Activated CD8-positive, alpha-beta T cell treated with anti-CD3 and anti-CD28 coated beads for 36 hours (primary cell): ENCODE measurements around the gene PITRM1. TPM values are rescaled to one million over a fixed set of nuclear protein-coding genes. Genes with fewer than 3 reads are reported as not detected.

Experiments
- ATAC-seq: fragments of 200-7000 bp; cut with Tn5 transposase; one replicate; pipeline ENCODE4 v1.10.0; 2021; ENCODE audit warnings: mild to moderate bottlenecking, moderate library complexity
- CTCF ChIA-PET: fragments of 350-600 bp; sonication (Branson Sonifier 250); formaldehyde crosslinking; loops from one replicate; lab custom pipeline; 2021; ENCODE audit warnings: antibody characterized with exemption; lab: Charles Lee
- POLR2A ChIA-PET: fragments of 350-600 bp; sonication (Branson Sonifier 250); formaldehyde crosslinking; loops from one replicate; lab custom pipeline; 2021; ENCODE audit warnings: antibody characterized with exemption; lab: Charles Lee
- DNase-seq: peaks from one replicate; pipeline ENCODE4 v3.0.0-alpha.2; 2020
- H3K27ac Mint-ChIP-seq: one replicate; pipeline ENCODE4 v1.8.0; 2021; ENCODE audit warnings: mild to moderate bottlenecking, mixed read lengths
- H3K27me3 Mint-ChIP-seq: one replicate; pipeline ENCODE4 v1.8.0; 2021; ENCODE audit warnings: mixed read lengths
- H3K36me3 Mint-ChIP-seq: one replicate; pipeline ENCODE4 v1.8.0; 2021; ENCODE audit warnings: low read depth, mixed read lengths
- H3K4me1 Mint-ChIP-seq: one replicate; pipeline ENCODE4 v1.8.0; 2021; ENCODE audit warnings: low read depth, mixed read lengths
- H3K4me3 Mint-ChIP-seq: one replicate; pipeline ENCODE4 v1.8.0; 2021; ENCODE audit warnings: mild to moderate bottlenecking, moderate library complexity, mixed read lengths
- H3K9me3 Mint-ChIP-seq: one replicate; pipeline ENCODE4 v1.8.0; 2021; ENCODE audit warnings: mixed read lengths
- intact Hi-C: fragments of 100-400 bp; cut with micrococcal nuclease; formaldehyde crosslinking; loops from one replicate; pipeline ENCODE4 v1.10.0; 2022
- total RNA-seq, 2 experiments: library from RNA; stranded (reverse); gene quantifications; one replicate each; pipeline ENCODE4 v1.2.3, GENCODE V29; 2021
- TF ChIP-seq, protein P1 (sequence below): fragments of 200-600 bp; IDR thresholded peaks from one replicate; pipeline ENCODE4 v1.8.0; 2022; ENCODE audit warnings: antibody characterized with exemption, mild to moderate bottlenecking

Gene PITRM1
- total RNA-seq, 2 experiments from 2014 or later = 77.6 to 78.6 TPM

GRCh38 chr10:3100856-3101640, 71.5 kb downstream of the PITRM1 start:
- Mint-ChIP-seq H3K36me3 (peaks cover 71% of the 10 kb centered on the region), H3K4me1 (peaks cover 14% of the 10 kb centered on the region), H3K27ac (no peak overlapping the region), H3K4me3 (no peak overlapping the region), H3K27me3 (no peaks in the 10 kb centered on the region), H3K9me3 (no peaks in the 10 kb centered on the region)
- TF ChIP-seq, protein P1, sequence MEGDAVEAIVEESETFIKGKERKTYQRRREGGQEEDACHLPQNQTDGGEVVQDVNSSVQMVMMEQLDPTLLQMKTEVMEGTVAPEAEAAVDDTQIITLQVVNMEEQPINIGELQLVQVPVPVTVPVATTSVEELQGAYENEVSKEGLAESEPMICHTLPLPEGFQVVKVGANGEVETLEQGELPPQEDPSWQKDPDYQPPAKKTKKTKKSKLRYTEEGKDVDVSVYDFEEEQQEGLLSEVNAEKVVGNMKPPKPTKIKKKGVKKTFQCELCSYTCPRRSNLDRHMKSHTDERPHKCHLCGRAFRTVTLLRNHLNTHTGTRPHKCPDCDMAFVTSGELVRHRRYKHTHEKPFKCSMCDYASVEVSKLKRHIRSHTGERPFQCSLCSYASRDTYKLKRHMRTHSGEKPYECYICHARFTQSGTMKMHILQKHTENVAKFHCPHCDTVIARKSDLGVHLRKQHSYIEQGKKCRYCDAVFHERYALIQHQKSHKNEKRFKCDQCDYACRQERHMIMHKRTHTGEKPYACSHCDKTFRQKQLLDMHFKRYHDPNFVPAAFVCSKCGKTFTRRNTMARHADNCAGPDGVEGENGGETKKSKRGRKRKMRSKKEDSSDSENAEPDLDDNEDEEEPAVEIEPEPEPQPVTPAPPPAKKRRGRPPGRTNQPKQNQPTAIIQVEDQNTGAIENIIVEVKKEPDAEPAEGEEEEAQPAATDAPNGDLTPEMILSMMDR = no peak
- ChIA-PET POLR2A (interaction anchor here (0.9 kb wide), 2 partner anchors 9 to 33 kb away, joined by 3 to 4 read pairs; no protein-coding TSS in a partner anchor), CTCF (interaction anchor here (1.1 kb wide), 1 partner anchor 10 kb away, joined by 3 read pairs; no protein-coding TSS in a partner anchor)
- ATAC-seq = no peak
- DNase-seq = no peak
- intact Hi-C loops = no loop called here

DNA sequence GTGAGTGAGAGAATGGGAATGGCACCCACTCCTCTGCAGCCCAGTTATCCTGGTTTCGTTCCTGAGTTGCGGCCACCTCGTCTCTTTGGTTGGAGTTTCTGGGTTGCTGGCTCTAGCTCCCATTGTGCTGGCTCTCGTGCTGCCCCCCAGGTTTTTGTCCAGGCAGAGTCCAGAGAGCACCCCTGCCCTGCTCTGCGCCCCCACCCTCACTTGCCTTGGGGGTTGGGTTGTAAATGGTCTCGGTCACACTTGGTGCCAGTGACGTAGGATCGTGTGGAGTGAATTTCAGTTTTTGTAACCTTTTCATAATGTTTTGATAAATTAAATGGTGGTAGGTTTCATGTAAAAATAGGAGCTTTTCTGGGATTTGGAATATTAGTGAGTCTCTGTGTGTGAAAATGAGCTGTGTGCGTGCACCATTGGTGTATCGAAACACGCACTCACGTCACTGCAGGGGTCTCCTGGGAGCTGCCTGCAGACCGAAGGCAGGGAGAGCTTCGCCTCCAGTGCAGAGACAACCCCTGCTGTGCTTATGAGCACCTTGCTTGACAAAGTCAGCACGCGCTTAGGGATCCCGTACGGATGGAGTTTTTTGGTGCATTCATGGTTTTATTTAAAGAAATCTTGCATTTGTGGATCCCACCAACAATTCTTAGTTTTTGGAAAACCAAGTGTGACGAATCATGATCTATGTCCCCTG, 72.3 kb downstream of the PITRM1 start:
- CTCF ChIA-PET = interaction anchor here (1.1 kb wide), 1 partner anchor 9 kb away, joined by 3 read pairs; no protein-coding TSS in a partner anchor

DNA sequence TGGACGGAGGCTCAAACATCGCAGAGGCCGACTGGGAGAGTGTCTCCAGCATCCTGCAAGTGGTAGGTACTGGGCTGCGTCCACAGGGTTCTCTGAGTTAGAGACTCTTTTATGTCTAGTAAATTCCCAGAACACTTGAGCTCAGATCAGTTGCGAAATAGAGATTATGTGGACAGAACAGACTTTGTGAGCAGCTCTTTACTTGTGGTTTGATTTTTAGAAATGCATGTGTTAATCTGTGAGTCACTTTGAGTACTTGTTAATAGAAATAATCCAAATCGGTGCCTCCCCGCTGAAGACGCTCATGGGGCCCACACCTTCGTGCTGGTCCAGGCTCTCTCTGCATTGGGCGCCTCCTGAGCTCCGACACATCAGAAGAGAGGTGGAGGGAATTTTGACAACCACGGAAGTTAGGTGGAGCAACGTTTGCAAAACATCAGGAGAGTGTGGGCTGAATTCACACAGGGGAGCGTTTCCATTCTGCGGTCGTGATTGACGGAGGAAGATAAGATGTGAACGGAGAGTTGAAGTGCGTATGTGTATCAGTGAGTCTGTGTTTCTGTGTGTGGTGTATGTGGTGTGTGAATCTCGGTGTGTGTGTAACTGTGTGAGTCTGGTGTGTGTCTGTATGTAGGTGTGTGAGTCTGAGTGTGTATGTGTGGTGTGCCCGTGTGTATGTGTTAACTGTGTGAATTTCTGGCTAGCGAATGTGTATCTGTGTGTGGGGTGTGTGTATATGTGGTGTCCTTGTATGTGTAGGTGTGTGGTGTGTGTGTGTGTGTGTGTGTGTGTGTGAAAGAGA, 73.1 kb downstream of the PITRM1 start:
- no peak overlapping the region for H3K4me3 Mint-ChIP-seq
- H3K27me3 Mint-ChIP-seq = no peaks in the 10 kb centered on the region
- H3K27ac Mint-ChIP-seq = peak overlapping the region; percentile 52
- ATAC-seq = no peak
- POLR2A ChIA-PET = no interaction called here
- peaks cover 70% of the 10 kb centered on the region for H3K36me3 Mint-ChIP-seq
- CTCF ChIA-PET = no interaction called here
- H3K4me1 Mint-ChIP-seq = peaks cover 29% of the 10 kb centered on the region
- no peak for DNase-seq
- TF ChIP-seq, protein P1 = no peak
- no peaks in the 10 kb centered on the region for H3K9me3 Mint-ChIP-seq
- intact Hi-C loops = no loop called here

More for the DNA sequence above, 72.3 kb downstream of the PITRM1 start:
- DNase-seq = no peak
- intact Hi-C loops = no loop called here
- POLR2A ChIA-PET = interaction anchor here (0.9 kb wide), 1 partner anchor 10 kb away, joined by 3 read pairs; no protein-coding TSS in a partner anchor
- Mint-ChIP-seq H3K4me3 (no peak overlapping the region), H3K27ac (no peak overlapping the region), H3K4me1 (peaks cover 22% of the 10 kb centered on the region), H3K27me3 (no peaks in the 10 kb centered on the region), H3K9me3 (no peaks in the 10 kb centered on the region), H3K36me3 (peaks cover 69% of the 10 kb centered on the region)
- TF ChIP-seq, protein P1 = no peak
- ATAC-seq = no peak

DNA sequence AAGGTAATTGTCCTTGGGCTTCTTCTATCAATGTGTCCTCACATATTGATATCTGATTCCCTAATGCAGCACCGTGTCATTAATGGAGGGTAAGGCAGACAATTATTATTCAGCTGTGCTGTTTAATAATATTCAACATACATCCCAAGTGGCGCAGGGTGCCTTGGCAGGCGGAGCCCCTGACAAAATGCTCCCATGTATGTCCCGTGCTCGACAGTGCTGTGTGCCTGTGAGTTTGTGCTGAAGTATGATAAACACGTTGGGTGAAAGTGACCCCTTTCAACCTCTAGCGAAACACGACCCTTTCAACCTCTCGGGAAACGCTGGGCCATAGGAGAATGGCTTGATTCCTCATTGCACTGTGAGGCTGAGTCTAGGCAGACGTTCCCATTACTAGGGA, 73.9 kb downstream of the PITRM1 start:
- intact Hi-C loops = no loop called here

More for the DNA sequence above, 73.9 kb downstream of the PITRM1 start:
- H3K9me3 Mint-ChIP-seq = no peaks in the 10 kb centered on the region
- H3K4me1 Mint-ChIP-seq = peaks cover 37% of the 10 kb centered on the region
- ChIA-PET CTCF (no interaction called here), POLR2A (no interaction called here)
- TF ChIP-seq, protein P1 = no peak
- H3K27me3 Mint-ChIP-seq = no peaks in the 10 kb centered on the region
- no peak for ATAC-seq
- no peak overlapping the region for H3K4me3 Mint-ChIP-seq
- H3K27ac Mint-ChIP-seq = no peak overlapping the region
- peaks cover 72% of the 10 kb centered on the region for H3K36me3 Mint-ChIP-seq
- no peak for DNase-seq
